Loucy (cell line): Measurements from ENCODE around the gene CPXM2.

Experiments
- H2AFZ ChIP-seq: fragments of 200-600 bp; sonication (generic); 2 replicates; pipeline ENCODE4 v1.6.0; 2016; ENCODE audit warnings: antibody characterized with exemption, mild to moderate bottlenecking, low read length, moderate library complexity
- H3F3A ChIP-seq: fragments of 200-600 bp; 2 replicates; pipeline ENCODE4 v1.6.0; 2016; ENCODE audit warnings: antibody characterized with exemption, low read depth, mild to moderate bottlenecking
- H3K27me3 ChIP-seq: fragments of 200-600 bp; sonication (generic); 2 replicates; pipeline ENCODE4 v1.6.1; 2014; ENCODE audit warnings: low read length, mild to moderate bottlenecking; ENCODE audit not compliant: insufficient read depth, poor library complexity, severe bottlenecking
- H3K36me3 ChIP-seq: fragments of 200-600 bp; sonication (generic); 2 replicates; pipeline ENCODE4 v1.6.1; 2016; ENCODE audit warnings: low read length; ENCODE audit not compliant: insufficient read depth
- H3K4me1 ChIP-seq: fragments of 200-600 bp; sonication (generic); 2 replicates; pipeline ENCODE4 v1.5.1; 2014; ENCODE audit warnings: low read length, mild to moderate bottlenecking; ENCODE audit not compliant: insufficient read depth, poor library complexity, severe bottlenecking
- H3K4me2 ChIP-seq: fragments of 200-600 bp; sonication (generic); 2 replicates; pipeline ENCODE4 v1.6.0; 2014; ENCODE audit warnings: antibody characterized with exemption, low read length, low read depth, mild to moderate bottlenecking; ENCODE audit not compliant: poor library complexity, severe bottlenecking
- H3K4me3 ChIP-seq: fragments of 200-600 bp; sonication (generic); 2 replicates; pipeline ENCODE4 v1.5.1; 2014; ENCODE audit warnings: low read length, mild to moderate bottlenecking, mixed read lengths; ENCODE audit not compliant: poor library complexity, severe bottlenecking
- H3K79me2 ChIP-seq: fragments of 200-600 bp; sonication (generic); 2 replicates; pipeline ENCODE4 v1.6.1; 2014; ENCODE audit warnings: low read length; ENCODE audit not compliant: insufficient read depth
- H3K9ac ChIP-seq: fragments of 200-600 bp; sonication (generic); 2 replicates; pipeline ENCODE4 v1.6.0; 2014; ENCODE audit warnings: mild to moderate bottlenecking, low read depth, low read length, moderate library complexity; ENCODE audit not compliant: poor library complexity, severe bottlenecking
- H3K9me2 ChIP-seq: fragments of 200-600 bp; sonication (generic); replicated peaks from 2 replicates; pipeline ENCODE4 v1.6.1; 2016; ENCODE audit warnings: low read depth, low read length, mixed read lengths
- H3K9me3 ChIP-seq: fragments of 200-600 bp; sonication (generic); 2 replicates; pipeline ENCODE4 v1.6.1; 2014; ENCODE audit warnings: mild to moderate bottlenecking, antibody characterized with exemption, low read length, low read depth; ENCODE audit not compliant: insufficient read depth
- H4K20me1 ChIP-seq: fragments of 200-600 bp; sonication (generic); 2 replicates; pipeline ENCODE4 v1.6.0; 2014; ENCODE audit warnings: antibody characterized with exemption, low read length, mild to moderate bottlenecking; ENCODE audit not compliant: insufficient read depth, poor library complexity, severe bottlenecking
- EZH2phosphoT487 ChIP-seq: fragments of 200-600 bp; IDR thresholded peaks from 2 replicates; pipeline ENCODE4 v1.6.1; 2018; ENCODE audit warnings: antibody characterized with exemption, mild to moderate bottlenecking, moderate library complexity, borderline replicate concordance
- TF ChIP-seq, protein P1 (sequence below): fragments of 200-600 bp; sonication (generic); conservative IDR thresholded peaks from 2 replicates; pipeline ENCODE4 v1.5.1; 2014; ENCODE audit warnings: mild to moderate bottlenecking, antibody characterized with exemption, low read length

CPXM2 gene

DNA sequence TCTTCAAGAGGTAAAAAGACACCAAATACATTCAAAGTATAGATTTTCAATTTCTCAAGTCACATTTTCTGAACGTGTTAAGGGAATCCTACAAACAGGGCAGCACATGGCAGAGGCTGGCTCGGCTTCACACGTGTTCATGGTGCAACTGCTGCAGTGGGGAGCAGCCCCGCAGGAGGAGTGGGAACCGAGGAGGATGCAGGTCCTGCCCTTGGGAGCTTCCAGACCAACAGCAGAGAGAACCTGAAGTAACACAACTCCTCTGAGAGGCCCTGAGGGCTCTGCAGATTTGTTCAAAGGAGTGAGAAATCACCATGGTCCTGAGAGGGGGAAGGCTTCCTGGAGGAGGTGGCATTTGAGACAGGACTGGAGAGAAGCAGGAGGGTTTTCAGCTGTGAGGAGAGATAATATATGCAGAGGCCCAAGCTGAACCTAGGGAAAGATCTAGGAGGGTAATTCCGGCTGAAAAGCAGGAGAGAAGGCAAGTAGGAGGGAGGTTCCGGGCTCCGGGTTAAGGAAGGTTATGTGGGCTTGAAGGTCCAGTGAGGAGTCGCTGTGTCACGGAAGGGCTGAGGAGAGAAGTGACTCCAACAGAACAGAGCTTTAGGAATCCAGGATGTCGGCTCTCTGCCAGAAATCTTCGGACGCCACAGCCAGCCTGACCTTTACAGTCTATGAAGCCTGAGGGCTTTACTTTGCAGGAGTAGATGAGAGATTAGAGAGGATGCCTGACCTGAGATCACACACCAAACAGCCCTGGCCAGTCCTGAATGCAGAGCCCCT lies 148.0 kb downstream of the CPXM2 start:
- Histone ChIP-seq H3K36me3 (no peaks in the 10 kb centered on the region), H3K9ac (no peak overlapping the region), H3K27me3 (no peaks in the 10 kb centered on the region), H3K4me3 (no peak overlapping the region), H3K79me2 (no peaks in the 10 kb centered on the region), H3K4me2 (no peak overlapping the region), H3K9me2 (no peaks in the 10 kb centered on the region), H3F3A (no peaks in the 10 kb centered on the region), H4K20me1 (no peaks in the 10 kb centered on the region), H3K9me3 (peaks cover 10% of the 10 kb centered on the region; the same call in 1 of the 2 replicates), H3K4me1 (no peaks in the 10 kb centered on the region), H2AFZ (no peak overlapping the region)
- TF ChIP-seq, protein P1, sequence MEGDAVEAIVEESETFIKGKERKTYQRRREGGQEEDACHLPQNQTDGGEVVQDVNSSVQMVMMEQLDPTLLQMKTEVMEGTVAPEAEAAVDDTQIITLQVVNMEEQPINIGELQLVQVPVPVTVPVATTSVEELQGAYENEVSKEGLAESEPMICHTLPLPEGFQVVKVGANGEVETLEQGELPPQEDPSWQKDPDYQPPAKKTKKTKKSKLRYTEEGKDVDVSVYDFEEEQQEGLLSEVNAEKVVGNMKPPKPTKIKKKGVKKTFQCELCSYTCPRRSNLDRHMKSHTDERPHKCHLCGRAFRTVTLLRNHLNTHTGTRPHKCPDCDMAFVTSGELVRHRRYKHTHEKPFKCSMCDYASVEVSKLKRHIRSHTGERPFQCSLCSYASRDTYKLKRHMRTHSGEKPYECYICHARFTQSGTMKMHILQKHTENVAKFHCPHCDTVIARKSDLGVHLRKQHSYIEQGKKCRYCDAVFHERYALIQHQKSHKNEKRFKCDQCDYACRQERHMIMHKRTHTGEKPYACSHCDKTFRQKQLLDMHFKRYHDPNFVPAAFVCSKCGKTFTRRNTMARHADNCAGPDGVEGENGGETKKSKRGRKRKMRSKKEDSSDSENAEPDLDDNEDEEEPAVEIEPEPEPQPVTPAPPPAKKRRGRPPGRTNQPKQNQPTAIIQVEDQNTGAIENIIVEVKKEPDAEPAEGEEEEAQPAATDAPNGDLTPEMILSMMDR: no peak
- no peak for TF ChIP-seq EZH2phosphoT487

DNA sequence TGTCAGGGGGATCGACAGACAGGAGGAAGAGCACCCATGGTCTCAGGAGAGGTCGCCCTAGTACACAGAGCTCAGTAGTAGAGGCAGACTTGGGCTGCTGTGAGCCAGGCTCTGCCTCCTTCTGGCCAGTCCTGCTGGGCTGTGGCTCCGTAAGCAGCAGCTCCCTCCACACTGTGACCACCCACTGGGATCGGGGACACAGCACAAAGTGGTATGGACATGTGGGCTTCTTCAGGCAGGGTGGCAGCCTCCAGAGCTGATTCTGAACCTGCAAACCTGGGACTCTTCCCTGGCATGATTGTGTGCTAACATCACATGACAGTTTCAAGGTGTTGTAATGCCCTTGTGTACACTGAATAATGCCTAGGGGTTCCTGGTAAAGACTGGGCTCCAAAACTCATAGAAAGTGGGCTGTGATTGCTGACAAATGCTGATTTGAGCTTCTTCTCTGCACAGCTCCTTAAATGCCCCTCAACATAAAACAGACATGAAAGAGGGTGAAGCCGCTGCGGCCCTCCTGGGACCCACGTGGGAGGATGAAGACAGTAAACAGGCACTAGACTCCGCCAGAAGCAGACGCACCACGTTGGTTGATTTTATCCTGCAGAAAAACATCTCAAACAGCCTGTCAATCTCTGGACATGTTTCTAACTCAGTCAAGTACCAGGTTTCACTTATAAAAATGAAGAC lies 148.7 kb downstream of the CPXM2 start:
- Histone ChIP-seq H3K9me2 (no peaks in the 10 kb centered on the region), H3K27me3 (no peaks in the 10 kb centered on the region), H3K4me2 (no peak overlapping the region), H3K79me2 (no peaks in the 10 kb centered on the region), H3F3A (no peaks in the 10 kb centered on the region), H3K36me3 (no peaks in the 10 kb centered on the region), H3K4me3 (no peak overlapping the region), H3K4me1 (no peaks in the 10 kb centered on the region), H3K9ac (no peak overlapping the region), H3K9me3 (peaks cover 10% of the 10 kb centered on the region; the same call in 1 of the 2 replicates), H2AFZ (no peak overlapping the region), H4K20me1 (no peaks in the 10 kb centered on the region)
- no peak for TF ChIP-seq EZH2phosphoT487
- TF ChIP-seq, protein P1: no peak

DNA sequence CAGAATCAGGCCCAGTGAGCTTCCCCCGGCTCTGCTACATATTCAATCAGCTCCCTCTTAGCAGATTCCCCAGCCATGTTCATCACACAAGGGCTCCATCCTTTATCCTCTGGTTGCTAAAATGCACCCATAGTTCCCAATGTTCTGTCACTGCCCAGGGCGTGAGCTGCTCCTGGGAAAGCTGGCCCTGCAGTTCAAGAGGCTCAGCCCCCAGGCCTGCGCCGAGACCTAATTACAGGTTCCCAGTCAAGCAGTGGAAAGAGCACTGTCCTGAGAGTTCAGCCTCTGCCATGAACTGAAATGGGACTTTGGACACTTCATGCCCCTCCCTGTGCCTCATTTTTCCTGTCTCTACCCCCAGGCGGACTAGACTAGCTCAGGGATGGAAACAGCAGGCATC lies 149.9 kb downstream of the CPXM2 start:
- H3K9ac ChIP-seq: no peak overlapping the region
- no peaks in the 10 kb centered on the region for H3K36me3 ChIP-seq

More for the DNA sequence above, 149.9 kb downstream of the CPXM2 start:
- TF ChIP-seq, protein P1: no peak
- TF ChIP-seq EZH2phosphoT487: no peak
- H3K9me2 ChIP-seq: no peaks in the 10 kb centered on the region
- no peaks in the 10 kb centered on the region for H3K79me2 ChIP-seq
- H3F3A ChIP-seq: no peaks in the 10 kb centered on the region
- no peaks in the 10 kb centered on the region for H3K27me3 ChIP-seq
- no peak overlapping the region for H3K4me2 ChIP-seq
- H3K9me3 ChIP-seq: peaks cover 10% of the 10 kb centered on the region; the same call in 1 of the 2 replicates
- H3K4me3 ChIP-seq: no peak overlapping the region
- H3K4me1 ChIP-seq: no peaks in the 10 kb centered on the region
- H4K20me1 ChIP-seq: no peaks in the 10 kb centered on the region
- no peak overlapping the region for H2AFZ ChIP-seq
